HT1080 (cell line): ENCODE data around the gene TBX4. TPM values are rescaled to one million over a fixed set of nuclear protein-coding genes. Genes with fewer than 3 reads are reported as not detected.
"Not testable (repeated sequence)": the region's sequence is repeated elsewhere in the genome, so short reads cannot be mapped to it uniquely, and the experiment has no call there.

Experiments used
- DNase-seq: peaks from one replicate; pipeline ENCODE4 v3.0.0-alpha.2; 2015; ENCODE audit warnings: low read depth
- total RNA-seq: library from RNA; depleted of rRNA; stranded (reverse); fragments of >200 nt; shearing (Covaris generic); gene quantifications from 2 replicates; pipeline ENCODE4 v1.2.3, GENCODE V29; 2014

Gene TBX4
- total RNA-seq, 1 experiment from 2014 or later = not detected

DNA sequence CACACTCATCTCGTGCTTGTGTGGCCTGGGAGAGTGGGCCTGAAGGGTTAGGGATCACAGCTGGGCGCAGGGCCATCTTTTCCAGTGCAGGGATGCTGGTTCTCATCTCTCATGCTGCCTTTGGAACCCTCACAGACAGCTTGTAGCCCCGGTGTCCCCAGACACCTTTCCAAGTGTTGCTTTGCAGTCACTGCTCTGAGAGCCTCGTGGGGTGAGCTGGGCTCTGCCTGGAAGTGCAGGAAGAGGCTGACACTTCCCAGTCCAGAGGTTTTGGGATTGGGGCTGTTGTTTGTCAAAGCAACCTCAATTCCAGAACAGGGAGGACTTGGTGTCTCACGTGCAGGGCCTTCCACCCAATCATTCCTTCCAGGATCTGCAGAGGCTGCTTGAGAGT, 28.2 kb downstream of the TBX4 start:
- DNase-seq = no peak

DNA sequence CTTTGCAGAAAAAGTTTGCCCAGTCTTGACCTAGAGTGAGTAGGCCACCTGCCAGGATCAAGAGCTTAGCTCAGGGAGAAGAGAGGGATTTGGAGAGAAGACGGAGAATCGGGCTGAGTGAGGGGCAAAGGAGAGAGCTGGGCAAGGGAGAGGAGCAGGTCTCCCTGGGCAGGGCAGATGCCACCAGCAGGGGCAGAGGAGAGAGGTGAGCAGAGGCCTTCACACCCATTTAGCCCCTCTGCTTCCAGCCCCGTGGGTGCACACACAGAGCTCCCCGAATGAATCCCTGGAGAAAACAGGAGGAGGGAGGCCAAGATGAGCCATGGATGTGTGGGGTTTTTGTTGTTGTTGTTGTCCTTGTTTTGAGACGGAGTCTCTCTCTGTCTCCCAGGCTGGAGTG, 29.2 kb downstream of the TBX4 start:
- no peak for DNase-seq

DNA sequence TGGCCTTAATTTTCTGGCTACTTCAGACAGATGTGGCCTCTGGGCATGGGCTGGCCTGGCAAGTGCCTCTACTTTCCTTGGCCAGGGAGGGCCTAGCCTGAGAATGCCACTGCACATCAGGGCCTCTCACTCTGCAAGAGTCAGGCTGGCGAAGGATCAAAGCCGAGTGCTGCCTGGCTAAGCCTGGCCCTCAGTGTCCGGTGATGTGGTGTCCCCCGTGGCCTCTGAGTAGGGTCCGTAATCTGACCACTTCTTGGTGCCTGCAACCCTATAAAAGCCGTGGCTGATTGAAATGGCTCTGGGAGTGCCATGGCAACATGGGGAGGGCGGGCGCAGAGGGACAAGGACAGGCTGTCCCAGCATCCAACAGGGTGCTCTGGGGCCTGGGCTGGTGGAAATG, 30.2 kb downstream of the TBX4 start:
- no peak for DNase-seq

DNA sequence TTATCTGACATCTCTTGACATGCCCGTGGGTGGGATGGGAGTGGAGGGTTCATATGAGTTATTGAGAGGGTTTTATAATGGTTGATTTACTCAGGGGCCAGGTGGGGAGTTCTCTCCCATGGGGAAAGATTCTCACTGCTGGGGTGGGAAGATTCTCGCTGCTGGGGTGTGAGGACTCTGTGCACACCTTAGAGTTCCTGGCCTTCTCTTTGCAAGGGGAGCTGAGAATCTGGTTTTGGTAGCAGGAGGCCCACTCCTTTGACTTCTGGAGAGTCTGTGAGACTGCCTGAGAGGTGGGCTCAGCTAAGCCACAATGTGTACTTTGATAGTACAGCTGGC, 31.5 kb downstream of the TBX4 start:
- DNase-seq = no peak

DNA sequence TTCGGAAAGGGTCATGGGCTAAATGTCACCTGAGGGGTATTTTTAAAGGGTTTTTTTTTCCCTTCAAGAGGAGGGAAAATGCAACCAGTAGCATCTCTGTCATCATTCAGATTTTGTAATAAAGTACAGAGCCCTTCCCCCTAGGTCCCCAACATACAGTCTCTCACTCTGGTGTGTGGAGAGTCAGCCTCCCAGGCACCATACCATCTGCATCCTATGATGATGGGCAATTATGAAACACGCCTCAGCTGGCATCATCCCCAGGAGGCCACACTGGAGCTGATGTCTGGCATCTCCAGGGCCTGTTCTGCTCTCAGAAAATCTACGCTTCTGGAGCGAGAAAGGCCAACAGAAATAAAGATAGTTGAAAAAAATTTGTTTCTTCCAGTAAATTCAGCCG, 32.0 kb downstream of the TBX4 start:
- no peak for DNase-seq

DNA sequence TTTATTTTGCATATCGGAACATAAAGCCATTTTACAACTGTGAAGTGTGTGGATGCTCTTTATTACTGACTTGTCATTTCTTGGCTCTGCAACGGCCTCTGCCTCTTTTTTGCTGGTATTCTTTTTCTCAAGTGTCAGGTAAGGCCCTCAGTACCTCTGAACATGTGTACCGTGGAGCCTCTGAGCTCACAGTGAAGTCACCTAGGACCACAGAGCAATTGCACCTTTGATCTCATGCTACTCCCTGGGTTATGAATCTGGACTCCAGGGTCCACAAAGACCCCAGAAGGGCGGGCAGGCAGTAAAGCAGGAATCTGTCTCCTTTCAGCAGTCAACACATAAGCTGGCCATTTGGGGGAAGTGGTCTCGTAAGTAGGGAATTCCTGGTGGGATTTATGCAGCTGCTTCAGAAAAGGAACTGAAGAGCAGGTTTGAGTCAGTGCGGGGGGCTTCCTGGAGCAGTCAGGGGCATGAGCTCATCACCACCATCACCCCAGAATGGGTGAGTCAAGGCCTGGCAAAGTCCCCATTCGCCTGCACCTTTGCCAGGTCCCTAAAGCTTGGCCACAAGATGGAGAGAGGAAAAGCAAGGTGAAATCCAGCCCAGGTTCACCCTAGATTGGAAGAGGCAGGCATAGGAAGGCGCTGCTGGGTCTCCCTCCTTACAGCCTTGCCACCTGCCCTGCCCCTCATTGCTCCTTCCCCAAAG, 33.0 kb downstream of the TBX4 start:
- peak; percentile 63 for DNase-seq

DNA sequence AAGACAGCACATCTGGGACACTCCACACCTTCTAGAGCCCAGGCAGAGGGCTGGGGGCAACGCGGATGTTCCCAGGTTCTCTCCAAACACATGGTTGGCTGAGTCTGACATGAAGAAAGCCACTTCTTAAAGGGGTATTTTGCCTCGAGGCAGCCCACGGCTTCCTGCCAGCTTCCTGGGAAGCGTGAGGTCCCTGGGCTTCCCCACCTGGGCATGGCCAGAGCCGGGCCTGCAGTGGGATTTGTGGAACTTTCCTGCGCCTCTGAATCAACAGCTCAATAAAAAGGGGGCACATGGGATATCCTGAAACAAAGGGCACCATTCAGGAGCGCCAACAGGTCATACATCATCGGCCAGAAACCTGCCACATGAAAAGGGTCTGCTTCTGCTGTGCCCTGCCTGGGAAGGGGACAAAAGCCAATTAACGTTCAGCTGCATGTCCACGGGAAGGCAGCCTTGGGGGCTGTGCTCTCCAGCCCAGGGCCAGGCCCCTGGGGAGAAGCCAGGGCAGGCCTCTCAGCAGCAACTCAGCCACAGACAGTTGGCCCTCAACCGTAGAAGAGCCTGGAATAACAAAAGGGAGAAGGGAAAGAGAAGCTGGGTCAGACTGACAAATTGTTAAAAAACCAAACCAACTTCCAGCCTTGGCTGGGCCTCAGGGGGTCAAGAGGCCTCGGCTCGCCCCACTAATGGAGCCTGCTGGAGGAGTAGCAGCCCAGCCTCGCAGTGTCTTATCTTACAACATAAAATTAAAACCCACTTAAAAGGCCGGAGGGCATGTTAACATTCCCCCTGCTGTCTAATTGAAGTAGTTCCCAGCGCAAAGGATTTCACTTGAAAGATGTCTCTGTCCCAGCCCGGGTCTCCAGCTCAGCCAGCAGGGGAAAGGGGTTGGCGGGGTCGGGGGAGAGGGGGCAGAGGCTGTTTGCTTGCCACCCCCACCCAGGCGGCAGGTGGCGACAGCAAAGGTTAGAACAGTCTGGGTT, 34.2 kb downstream of the TBX4 start:
- no peak for DNase-seq

DNA sequence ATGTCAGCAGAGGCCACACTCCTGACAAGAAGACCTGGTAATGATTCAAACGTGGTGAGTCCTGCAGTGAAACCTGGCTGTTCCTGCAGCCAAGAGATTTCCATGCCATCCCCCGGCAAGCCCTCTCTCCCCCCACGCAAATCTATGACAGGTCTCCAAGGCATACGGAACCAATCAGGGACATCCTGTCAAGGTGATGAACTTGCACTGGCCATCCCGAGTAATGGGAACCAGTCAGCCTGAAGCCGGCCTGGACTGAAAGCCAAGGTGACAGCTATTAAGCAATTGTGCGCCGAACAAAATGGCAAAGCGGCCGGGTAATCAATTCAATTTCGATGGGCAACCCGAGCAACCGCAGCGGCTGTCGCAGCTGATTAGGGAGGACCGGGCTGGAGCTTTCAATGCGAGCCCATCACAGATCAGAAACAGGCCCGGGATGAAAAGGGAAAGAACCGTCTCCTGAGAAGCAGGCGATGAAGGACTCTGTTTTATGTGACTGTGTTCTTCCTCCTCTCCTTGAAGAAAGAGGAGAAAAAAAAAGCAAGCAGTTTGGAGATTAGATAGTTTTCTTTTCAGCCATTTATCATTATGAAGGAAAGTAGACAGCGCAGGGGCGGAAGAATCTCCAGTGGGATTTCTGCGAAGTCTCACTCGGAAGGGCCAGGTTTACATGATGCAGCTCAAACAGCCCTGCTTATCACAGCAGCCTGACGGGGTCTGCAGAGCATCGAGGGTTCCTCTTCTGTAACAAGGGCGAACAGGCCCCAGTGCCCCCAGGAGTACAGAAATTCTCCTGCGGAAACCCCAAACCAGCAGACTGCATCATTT, 35.2 kb downstream of the TBX4 start:
- DNase-seq = no peak

DNA sequence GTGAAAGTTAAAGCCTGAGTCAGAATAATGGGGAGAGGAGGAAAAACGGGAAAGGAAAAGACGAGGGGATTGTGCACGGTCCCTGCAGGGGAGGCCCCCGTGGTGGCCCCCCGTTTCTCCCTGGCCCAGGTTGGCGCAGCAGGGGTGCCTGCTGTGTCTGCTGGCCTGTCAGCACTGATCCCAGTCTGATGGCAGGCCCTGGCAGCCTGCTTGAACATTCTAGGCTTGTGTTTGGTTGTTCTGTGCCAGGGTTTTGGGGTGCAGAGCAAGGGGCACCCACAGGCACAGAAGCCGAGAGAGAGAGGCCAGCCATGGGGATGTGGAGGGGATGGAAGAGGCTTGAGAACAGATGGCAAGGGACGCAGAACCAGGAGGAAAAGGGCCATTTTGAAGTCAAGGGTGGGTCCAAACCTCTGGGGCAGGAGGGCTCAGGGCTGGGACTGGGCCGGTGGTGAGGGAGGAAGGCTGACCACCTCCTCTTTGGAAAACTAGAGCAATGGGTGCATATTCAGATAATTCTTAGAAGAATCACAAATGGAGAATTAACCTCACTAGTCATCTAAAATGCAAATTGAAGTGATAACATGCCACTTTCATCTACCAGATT, 35.9 kb downstream of the TBX4 start:
- no peak for DNase-seq

DNA sequence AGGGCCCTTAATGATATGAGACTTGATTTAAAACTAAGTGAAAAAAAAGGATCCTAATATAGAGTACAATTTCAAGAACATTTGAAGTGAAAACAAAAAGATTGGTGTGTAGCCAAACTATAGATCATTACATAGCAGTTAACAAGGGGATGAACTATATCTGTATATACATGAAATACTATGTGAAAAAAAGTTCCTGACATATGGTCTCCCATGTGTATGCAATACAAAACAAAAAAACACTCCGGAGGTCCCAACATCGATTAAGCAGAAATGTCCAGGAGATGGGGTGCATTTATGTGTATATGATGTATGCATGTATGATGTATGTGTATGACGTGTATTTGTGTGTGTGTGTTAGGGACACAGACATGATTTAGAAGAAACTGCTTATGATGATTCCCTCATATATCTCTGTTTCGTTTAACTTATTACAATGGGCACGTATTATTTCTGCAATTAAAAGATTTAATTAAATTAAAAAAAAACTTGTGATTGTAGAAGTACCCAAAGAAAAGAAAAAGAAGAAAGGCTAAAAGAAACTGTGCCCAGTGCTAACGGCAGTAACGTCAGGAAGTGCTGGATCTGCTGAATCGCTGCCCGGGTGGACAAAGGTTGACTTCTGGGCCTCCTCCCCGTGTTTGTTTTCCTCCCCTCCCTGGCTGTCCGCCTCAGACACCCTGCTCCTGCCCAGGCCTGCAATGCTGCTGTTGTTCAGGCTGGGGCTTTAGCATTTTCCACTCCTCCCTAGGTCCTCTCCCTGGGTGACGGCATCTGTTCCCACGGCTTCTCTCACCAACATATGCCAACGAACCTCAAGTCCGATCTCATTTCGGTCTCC, 36.9 kb downstream of the TBX4 start:
- no peak for DNase-seq

DNA sequence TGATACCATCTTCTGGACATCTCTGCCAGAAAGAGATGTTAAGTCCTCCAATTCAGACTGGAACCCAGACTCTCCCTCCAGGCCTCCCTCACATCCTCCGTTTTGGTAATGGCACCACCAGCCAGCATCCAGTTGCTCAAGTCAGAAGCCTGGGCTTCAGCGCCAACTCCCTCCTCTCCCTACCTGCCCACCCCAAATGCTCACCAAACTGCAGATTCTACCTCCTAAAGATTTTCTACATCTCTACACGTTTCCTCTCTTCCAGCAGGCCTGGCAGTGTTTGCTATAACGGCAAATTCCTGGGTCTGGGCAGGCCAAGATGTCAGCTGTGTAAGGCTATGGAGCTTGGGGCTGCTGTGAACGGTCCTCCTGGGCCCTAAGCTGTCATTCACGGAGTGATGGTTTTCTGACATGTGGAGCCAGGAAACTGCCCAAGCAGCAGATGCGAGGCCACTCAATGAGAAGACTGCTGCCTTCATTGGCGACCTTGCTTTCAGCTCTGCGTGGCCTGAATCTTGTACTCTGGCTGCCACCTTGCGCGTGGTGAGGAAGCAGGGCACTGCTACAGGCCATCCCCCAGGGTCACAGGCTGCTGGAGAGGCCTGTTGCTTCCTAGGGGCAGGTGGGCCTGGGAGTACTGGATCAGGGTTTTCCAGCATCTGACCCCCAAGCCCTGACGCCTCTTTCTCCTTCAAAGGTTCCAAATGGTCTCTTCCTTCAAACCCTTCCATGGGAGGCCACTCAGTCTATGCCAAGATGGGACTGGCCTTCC, 37.7 kb downstream of the TBX4 start:
- no peak for DNase-seq

DNA sequence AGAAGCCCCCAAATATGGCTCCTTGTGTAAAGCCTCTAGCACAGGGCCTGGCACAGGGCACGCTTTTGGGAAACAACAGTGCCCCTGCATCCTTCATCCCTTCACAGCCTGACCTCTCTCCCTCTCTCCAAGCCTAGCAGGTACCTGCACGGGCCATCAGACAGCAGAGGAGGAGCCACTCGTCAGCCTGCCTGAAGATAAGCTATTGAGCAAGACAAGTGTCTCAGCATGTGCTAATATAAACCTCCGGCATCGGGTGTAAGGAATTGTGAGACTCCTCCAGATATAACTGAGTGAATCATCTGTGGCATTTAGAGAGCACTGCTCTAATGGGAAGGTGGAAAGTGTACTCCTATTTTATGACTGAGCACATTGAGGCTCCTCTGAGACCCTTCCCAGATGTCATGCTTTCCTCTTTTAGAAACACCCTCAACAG, 38.3 kb downstream of the TBX4 start:
- peak; percentile 58 for DNase-seq

DNA sequence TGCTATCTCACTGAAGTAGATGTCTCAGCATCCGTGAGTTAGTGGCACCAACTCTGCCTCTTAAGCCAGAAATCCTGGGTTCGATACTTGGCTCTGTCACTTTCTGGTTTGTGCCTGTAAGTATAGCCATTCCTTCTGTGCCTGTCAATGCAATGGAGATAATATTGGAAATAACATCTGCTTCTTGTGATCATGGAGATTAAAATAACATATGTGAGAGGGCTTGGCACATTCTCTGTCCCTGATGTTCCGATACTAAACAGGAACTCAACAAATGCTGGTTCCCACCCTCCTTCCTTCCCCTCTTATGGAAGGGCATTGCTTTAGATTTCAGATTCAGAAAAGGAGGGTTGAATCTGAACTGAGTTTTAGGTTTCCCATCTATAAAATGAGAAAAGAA, 39.8 kb downstream of the TBX4 start:
- DNase-seq = no peak

DNA sequence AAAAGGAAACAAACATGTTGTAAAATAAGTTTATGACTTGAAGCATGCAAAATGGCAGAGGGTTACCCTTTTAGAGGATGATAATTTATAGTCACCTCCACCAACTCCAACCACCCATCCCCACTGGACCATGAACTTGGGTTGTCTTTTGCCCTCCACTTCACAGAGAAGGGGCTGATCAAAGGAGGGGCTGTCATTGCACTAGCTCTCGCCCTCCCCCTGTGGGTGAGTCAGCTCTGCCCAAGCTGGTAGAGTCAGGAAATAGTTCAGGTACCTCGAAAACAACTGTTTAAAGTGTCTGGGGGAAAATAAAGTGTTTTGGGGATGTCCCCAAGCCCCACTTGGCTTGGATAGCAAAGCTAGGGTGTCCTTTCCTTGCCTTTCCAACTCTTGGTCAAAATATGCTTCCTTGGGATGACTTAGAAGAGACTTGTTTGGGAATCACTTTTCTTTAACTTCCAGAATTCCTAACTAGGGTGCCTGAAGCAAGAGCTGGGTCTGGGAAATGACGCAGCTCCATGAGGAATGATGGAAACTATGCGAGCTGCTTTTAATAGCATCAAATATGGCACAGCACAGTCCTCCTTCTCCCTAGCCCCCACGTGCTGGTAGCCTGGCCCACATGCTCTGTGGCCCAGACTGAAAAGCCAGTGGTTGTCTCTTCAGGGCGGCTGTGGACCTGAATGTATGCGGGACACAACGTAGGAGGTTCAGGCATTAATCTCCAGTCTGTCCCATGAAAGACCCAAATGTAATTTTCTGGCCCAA, 40.7 kb downstream of the TBX4 start:
- no peak for DNase-seq

DNA sequence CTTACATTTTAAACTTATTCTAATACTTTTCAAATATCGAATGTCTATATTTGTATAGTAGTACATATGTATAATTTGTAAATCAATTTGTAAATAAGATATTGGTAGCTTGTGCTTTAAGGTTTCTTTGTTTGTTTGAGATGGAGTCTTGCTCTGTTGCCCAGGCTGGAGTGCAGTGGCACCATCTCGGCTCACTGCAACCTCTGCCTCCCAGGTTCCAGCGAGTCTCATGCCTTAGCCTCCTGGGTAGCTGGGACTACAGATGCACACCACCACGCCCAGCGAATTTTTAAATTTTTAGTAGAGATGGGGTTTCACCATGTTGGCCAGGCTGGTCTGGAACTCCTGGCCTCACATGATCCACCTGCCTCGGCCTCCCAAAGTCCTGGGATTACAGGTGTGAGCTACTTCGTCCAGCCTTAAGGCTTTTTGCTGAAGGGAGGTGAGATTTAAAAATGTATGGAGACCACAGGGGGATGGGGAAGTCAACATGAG, 41.7 kb downstream of the TBX4 start:
- DNase-seq = not testable (repeated sequence)

DNA sequence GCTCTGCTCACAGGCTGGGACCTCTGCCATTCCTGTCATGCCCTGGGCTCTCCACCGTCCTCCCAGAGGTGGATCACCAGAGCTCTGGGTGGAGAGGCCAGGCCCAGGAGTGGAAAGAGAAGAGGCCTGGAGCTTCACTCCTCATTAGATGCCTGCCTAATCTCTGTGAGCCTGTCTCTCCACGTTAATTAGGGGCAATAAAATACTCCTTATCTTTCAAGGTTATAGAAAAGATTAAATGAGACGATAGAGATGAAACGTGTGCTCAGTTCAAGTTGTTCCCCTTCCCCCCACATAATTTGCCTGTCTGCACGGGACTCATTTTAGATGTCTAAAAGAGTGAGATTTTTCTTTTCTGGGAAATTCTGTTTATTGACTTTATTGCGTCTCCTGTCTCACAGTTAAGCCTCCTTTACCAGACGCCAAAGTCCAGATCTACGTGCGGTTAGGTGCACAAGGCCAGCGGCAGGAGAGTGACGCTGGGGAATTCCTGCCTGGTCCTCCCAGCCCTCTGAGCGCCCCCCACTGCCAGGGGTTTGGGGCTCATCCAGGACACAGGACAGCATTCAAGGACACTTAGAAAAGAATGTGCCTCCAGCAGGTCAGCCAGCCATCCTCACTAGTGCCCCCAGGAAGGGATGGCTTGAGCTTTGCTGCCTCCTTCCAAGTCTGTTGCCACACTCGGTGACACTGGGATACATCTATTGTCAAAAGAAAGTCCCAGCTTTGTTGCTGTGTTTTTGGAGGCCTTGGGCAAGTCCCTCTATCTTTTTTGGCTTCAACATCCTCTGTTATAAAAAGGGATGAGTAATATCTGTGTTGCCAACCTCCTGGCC, 42.3 kb downstream of the TBX4 start:
- DNase-seq = no peak

DNA sequence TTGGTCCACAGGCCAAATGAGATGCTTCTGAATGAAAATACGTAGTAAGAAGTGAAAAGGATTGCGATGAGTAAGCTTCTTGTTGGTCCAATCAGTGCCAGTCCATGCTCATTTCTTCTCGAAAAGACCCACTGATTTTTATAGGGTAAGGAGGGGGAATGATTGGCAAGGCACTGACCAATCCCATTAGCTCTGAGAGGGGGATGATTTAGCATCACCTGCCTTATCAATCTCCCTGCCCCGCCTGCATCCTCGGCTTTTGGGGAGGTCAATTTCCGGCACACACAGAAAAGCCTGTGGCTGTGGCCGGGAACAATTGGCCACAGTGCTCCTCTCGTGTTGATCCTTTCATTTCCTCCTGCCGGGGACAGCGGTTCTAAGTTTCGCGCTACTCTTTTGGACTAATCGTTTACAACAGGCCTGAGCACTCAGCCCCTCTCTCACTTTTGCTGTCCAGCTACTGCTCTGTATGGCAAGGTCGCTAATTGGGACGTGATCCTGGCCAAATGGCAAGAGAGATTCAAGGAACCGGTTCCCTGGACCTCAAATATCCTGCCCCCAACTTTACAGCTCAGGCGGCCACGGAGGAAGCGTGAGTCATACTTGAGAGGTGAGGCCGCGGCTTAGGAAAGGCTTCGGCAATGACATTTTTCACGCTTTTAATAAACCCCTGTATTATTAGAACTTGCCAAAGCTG, 43.1 kb downstream of the TBX4 start:
- peak; percentile 86 for DNase-seq
